Stimulated activated CD4-positive, alpha-beta T cell treated with anti-CD3 and anti-CD28 coated beads, Interleukin-12 subunit alpha, Interleukin-12 subunit beta, amount 100 ng/mL, for 48 hours (primary cell): ENCODE results near the gene MYBPC3.

Experiments
- DNase-seq, 3 donors: peaks; one replicate each; pipeline ENCODE4 v3.0.0-alpha.2; 2020; ENCODE audit warnings: low read depth in 2 of 3, low spot score in 1 of 3

Gene MYBPC3

DNA sequence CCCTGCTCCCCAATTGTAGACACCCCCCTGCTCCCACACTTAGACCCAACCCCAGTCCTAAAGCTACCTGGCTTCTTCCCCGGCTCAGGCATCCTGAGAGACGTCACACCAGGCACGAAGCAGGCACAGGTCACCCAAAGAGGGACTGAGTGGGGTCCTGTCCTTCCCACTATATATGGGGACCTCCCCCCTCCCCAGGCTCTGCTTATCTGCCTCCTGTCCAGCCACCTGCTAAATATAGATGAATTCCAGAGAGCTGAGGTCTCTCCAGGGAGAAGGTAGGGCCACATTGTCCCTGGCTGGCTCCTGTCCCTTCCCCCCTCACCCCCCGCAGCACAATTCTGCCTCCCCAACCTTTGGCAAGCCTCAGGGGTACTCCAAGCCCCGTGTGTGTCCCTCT lies at the start of gene MYBPC3:
TSS of gene MYBPC3 (minus strand) at position 147 of the 400 bp plus-strand sequence. CDS start at position 92, 55 bp downstream.
- DNase-seq, result no peak

DNA sequence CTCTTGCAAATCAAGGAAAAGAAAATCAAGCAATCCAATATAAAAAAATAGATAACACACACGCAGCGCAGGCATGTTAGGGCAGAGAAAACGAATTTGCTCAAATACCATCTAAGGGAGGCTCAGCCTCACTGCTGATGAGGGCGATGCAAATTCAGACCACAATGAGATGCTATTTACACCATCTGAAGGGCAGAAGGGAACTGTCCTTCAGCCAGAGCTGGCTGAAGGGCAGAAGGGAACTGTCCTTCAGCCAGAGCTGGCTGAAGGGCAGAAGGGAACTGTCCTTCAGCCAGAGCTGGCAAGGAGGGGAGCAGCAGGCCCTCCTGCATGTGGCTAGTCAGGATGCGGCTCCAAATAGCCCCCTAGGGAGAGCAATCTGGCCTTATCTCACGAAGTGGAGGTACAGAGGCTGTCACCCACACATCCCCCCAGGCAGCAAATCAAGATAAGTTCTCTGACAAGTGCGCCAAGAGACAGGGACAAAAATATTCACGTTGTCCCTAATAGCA lies 48.3 kb upstream of the MYBPC3 start:
- DNase-seq, result no peak

DNA sequence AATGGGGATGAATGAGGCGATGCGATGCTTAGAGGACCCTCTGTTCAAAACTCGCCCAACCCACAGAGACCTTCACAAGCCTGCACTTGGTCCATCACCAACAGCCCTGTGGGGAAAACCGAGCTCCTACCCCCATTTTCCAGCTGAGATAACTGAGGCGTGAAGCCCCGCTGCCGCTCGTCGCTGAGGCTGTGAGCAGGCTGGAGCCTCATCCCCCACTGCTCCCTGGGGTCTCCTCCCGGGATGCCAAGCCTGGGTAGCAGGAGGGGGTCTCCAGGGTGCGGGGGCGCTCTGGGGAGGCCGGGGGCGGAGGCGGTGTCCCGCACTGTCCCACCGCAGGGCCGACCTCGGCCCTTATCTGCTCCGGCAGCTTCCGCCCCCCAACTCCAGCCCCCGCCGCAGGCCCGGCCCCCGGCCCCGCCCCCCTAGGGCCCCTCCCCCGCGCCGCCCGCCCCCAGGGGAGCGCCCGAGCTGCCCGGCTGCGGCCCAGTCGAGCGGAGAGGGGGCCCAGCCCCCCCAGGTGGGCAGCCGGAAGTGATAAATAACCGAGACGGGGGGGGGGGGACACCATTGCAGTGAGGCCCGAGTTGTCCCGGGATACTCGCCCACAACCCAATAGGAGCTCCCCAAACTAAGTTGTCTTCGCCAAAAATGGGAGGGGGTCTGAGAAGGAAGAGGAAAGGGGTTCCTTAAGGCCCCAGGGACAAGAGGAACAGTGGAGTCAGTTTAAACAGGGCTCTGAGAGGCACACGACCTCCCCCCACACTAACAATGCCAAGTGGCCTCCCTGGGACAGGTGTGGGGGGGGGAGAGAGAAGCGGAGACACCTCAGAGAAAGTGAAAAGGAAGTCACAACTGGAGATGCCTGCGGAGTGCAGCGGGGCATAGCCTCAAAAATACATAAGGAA lies 47.6 kb upstream of the MYBPC3 start:
- no peak for DNase-seq

DNA sequence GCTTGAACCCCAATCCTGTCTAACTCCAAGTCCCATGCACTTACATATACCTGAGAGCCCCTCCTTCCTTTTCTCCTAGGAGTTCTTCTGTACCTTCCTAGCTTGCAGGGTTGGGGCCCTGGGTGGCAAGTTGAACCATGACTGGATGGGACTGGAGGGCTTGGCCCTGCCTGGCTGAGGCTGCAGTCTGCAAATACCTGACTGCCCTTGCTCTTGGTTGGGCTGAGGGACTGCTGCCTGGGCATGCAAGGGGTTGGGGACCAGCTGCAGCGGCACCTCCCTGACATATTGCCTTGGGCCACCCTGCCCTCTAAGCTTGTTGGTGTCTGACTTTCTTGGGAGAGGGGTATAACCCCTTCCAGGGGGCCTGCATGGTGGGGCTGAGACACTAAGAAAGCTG lies 46.0 kb upstream of the MYBPC3 start:
- DNase-seq, result no peak

DNA sequence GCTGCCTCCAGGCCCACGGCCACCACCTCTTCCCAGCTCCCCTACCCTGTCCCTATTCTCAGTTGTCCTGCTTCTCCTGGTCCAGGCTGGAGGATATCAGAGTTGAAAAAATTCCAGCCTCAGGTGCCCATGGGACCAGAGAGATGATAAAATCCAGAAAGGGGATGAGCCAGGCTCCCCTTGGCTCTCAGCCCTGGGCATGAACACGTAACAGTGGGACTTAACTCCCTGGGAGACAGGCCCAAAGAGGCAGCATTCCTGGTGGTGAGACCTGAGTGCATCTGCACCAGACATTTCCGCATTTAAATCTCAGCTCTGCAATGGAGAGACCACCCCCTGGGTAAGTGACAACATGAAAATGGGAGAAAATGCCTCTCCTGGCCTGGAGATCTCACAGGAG lies 45.5 kb upstream of the MYBPC3 start:
- no peak for DNase-seq

DNA sequence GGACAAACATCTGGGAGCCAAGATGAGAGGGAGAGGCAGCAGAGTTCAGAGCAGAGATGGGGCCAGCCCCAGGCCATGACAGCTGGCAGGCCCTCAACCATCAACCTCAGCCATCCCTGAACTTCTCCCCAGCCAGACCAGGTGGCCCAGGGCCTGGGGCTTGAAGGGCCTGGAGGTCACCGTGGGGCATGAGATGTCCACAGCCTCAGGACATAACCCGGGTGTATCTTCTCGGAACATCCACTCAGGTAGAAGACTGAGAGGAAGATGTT lies 43.5 kb upstream of the MYBPC3 start:
- DNase-seq, result no peak

DNA sequence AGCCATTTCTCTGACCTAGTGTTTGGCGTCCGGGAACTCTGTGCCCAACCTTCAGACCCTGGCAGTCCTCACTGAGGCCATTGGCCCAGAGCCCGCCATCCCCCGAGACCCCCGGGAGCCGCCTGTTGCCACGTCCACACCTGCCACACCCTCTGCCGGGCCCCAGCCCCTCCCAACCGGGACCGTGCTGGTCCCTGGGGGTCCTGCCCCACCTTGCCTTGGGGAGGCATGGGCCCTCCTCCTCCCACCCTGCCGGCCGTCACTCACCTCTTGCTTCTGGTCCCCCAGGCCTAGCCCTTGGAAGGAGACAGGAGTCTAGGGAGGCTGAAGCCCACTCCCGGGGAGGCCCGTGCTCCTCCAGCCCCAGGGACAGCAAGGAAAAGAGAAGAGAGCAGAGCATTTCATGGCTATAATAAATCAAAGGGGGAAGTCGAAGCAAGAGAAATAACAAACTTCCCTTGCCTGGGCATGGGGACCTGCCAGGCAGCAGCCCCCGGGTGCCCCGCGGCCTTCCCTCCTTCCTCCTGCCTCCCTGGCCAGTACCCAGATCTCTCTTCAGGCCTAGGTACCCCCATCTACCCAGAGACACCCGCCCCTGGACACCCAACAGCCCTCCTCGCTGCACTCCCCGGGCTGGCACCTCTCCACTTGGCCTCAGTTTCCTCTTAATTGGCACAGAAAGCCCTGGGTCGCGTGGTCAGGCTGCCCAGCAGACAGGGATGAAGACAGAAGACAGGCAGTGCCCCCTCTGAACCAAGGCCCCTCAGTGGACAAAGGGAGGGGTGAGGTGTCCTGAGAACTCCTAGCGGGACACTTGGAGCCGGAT lies 42.9 kb upstream of the MYBPC3 start:
- DNase-seq, result no peak

DNA sequence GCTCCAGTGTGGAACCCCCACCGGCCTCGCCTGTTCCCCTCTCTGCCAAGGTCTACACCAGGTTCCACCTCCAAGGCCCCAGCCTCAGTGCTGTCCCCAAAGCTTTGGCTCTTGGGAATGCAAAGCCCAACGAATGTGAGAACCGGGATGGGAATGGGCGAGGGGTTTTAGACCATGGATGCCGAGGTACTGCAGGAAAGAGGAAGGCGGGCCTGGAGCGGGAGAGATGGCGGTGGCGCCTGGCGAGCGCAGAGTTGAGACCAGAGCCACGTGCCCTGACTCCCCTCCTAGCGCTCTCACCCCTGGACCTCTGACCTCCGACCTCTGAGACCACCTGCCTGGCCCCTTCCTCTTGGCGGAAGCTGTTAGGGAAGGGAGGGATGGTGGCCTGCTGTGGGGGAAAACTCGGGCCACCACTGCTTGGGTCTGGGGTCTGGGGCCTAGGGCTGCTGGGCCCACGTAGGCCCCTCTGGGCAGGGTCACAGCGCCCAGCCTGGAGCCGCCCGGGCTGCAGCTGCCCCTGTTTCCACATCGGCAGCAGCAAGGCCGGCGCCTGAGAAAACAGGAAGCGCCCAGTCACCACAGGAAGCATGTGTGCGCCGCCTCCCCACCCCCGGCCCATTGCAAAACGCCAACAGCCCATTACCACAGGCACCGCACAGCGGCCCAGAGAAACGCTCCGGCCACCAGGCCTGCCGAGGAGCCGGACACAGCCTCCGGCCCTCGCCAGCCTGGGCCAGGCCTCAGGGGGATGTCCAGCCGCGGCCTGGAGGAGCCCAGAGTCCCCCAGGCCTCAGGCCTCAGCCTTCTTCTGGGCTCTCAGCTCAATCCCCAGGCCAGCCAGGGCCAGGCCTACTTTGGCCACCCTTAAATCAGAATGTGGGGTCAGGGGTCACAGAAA lies 42.1 kb upstream of the MYBPC3 start:
- peak in 2 of 3 donors; percentile 37 to 54 for DNase-seq

DNA sequence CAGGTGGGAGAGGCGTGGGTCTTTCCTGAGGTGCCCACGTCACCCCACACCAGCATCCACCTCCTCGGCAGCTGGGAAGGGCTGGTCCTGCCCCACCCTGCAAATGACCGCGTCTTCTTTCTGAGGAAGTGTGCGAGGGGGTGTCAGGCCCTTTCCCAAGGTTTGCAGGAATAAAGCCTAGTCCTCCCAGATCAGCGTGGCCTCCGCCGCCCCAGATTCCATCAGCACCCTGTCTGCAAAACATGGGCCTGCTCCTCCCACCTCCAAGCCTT lies 41.5 kb upstream of the MYBPC3 start:
- DNase-seq, result no peak

DNA sequence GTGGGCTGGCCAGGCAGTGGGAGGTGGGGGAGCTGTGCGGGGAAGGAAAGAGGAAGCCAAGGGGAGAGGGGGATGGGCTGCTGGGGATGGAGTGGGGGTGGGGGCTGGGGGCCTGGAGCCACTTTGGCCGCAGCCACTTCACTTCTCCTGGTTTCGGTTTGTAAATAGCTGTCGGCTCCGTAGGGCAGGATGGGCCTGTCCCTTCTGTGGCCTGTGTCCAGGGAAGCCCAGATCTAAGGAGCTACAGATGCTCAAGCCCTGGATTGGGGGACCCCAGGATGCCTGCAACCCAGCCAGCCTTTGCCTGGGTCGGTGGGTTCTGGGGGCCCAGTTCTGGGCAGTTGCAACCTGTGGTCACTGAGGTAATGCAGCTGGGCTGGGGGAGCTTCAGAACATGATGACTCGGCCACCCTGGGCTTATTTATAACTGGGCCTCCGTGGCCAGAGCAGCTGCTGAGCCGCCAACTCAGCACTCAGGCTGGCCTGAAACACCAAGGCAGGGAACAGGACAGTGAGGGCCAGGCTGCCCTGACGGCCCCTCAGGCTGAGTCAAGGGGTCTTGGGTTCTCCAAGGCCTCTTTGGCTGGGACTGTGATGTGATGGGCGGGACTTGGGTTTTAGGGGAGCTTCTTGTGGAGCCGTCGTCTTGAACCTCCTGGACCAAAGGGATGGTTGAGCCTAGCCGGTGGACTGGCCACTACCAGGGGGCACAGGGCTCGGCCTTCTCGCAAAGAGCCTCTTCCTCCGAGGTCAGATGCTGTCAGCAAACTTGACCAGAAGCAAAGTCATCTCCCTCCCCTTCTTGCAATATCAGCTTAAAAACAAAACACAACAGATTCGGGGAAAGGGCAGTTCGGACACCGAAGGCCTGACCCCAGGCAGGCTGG lies 40.9 kb upstream of the MYBPC3 start:
- no peak for DNase-seq

DNA sequence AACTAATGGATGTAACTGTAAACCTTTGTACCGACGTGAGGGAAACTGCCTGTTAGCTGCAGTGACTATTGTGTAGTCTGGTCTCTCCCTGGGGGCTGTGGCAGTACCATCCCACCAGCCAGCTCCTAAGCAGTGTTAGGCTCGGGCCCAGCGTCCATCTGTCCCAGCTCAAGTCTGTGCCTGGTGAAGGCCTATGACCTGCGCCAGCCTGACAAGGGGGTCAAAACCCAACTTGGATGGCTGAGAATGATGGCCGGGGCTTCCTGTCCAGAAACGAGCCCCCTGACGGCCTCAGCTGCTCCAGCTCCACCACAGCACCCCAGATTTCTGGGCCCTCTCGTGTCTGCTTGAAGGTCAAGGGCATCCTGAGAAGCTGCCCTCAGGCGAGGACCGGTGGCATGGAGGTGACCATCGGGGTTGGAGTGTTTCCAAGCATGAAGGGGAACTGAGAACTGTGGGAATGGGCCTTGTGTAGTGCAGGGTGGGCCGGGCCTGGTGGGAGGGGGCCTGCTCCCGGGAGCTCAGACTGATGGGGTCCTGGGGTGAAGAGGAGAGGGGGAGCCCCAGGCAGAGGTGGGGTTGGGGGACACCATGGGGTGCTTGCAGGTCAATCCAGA lies 40.2 kb upstream of the MYBPC3 start:
- DNase-seq, result no peak

DNA sequence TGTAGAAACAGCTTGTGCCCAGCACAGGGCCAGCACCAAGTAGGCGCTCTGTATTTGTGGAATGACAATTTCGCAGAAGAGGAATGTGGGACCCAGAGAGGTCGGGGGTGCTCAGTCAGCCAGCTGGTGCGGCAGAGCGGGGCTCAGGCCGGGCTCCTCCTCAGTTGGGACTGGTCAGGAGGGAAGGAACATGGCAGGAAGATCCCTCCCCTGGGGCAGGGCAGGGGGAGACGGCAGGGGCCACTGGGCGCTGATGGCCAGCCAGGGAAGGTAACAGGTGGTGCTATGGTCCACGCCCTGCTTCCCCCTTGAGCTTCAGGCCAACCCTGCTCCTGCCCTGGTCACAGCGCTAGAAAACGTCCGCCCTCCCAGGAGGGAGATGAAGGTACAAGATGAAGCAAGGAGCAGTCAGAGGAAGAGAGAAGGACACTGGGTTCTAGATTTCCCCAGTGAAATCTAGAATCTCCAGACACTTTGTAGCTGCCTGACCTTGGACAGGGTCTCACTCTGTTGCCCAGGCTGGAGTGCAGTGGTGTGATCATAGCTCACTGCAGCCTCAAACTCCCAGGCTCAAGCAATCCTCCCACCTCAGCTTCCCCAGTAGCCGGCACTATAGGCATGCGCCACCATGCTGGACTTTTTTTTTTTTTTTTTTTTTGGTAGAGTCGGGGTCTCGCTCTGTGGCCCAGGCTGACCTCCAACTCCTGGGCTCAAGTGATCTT lies 39.4 kb upstream of the MYBPC3 start:
- DNase-seq, result no peak

DNA sequence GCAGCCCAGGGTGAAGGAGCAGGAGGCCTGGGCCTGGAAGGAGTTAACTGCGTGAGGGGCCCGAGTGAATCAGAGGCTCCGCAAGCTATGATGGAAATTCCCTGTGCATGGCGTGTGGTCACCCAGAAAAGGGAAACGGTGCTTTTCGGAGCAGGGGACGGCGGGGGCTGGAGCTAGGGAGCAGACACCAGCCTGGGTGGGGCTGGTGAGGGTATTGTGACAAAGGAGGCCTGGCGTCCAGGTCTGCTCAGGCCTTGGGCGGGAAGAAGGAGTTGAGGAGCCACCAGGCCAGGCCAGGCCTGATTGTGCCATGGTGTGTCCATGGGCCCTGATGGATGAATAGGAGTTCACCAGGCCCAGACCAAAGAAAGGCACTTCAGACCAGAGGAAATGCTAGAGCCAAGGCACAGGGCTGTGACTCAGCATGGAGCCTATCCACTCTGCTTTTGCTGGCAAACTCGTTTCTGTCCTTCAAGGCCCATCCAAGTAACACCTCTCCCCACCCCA lies 38.6 kb upstream of the MYBPC3 start:
- DNase-seq, result no peak

DNA sequence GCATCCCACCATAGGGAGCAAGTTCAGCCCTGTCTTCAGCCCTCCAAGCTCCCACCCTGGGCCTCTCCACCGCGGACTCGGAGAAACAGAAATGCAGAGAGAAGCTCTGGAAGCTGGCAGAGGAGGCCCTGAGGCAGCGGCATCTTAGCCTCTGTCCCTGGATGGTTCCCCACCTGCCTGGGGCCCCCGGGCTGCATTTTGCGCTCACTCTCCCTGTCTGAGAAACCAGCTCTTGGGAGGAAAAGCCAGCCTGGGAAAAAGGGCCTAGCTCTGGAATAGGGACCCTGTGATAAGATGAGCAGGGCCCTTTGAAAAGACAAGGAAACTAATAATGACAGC lies 37.9 kb upstream of the MYBPC3 start:
- DNase-seq, result no peak

DNA sequence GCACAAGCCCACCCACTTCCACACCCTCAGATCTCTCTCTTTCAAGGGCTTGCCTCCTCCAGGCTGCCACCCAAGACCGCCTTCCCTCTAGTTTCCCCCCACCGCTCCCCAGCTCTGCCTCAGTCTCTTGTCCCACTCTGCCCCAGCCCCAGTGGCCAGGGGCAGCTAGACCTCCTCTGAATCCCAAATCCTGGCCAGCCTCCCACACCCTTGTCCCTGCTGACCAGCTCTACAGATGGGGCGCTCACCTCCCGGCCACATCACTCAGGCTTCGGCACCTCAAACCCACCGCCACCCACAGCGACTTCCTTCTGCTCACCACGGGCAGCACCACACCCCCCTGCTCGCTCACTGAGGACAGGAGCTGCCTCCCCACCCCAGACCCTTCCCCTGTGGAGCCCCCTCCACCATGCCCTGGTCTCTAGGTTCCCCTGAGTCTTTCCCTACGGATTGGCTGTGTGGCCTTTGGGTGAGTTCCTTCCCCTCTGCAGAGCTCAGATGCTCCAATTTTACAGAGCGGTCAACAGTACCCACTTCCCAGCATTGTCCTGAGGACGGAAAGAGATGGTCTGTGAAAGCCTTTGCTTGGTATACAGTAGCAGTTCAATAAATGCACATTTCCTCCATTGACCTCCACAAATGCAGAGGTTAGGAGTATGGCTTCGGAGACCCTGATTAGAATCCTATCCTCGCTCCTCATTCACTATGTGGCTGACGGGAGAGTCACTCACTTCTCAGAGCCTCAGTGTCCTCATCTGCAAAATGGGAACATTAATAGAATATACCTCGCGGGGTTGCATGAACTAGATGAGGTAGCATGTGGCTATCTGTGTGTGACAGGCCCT lies 37.3 kb upstream of the MYBPC3 start:
- DNase-seq, result no peak

DNA sequence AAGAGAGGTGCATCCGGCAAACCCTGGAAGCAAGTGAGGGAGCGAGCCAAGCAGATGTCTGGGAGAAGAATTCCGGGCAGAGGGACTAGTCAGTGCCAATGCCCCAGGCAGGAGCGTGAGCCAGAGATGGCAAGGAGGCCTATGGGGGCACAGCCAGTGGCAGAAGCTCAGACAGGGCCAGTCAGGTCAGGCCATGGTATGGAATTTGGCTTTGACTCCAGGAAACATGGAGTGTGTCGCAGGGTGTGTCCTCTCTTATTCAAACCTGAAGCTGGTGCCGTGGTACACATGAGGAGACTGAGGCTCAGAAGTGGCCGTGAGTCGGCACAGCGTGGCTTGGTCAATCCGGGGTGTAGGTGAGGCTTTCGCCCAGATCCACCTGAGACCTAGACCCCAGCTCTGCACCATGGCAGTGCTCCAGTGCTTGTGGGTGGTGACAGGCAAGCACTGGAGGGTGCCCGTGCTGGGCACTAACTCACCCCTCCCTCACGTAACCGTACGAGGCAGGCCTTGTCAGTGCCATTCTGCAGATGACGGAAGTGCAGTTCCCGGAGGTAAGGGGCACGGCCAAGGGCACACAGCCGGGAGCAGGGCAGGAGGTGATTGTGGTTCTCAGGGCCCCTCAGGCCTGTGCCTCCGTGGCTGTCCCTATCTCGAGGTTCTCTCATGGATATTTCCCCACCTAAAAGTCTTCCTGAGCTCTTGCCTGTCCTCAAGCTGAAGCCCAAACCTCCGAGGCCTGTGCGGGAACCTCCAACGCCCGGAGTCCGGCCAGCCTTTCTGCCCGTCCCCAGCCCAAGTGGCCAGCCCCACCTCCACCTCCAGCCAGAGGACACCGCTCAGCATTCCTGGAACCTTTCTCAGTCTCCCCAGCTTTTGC lies 36.4 kb upstream of the MYBPC3 start:
- no peak for DNase-seq

DNA sequence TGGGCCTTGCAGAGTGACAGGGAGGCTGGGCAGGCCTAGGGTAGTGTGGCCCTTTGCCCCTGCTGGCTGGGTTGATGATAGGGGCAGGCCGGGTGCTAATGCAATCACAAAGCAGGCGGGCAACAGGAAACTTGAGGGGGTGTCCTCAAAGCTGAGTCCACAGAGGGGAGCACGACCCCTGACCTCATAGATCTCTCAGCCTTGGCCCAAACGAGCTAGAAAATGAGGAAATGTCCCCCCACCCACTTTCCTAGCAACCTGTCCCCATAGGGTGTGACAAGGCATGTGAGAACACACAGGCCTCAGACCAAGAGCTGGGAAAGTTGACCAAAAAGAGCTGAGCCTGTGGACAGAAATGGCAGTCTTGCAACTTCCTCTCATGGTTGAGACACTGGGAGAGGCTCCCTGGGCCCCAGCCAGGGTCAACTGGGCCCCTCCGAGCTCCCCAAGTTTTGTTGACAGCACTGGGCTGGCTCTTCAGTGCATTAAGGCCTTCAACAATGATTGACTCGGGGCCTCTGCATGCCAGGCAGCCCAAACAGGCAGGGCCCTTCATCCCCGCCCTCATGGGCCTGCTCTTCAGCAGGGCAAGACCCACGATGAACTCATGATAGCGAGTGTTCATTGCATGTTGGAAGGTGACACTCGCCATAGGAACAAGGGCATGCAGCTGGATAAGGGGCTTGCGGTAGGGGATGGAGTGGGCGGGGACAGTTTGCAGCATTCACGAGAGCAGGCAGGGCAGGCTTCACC lies 35.6 kb upstream of the MYBPC3 start:
- DNase-seq, result no peak
